Sigmoid colon (tissue), 4 donors: ENCODE results near the gene PVALEF.

Source experiments
- CTCF ChIP-seq, 4 experiments: fragments of 450-650 bp in 3 of 4; fragments of 200-600 bp in 1 of 4; IDR thresholded peaks; one replicate each; pipeline ENCODE4 v1.5.1; 2016 to 2019; ENCODE audit warnings: antibody characterized with exemption in 4 of 4, mild to moderate bottlenecking in 3 of 4, moderate library complexity in 2 of 4
- POLR2A ChIP-seq, 2 donors: fragments of 450-650 bp; IDR thresholded peaks; one replicate each; pipeline ENCODE4 v1.6.1; 2016; ENCODE audit warnings: antibody characterized with exemption in 2 of 2, mild to moderate bottlenecking in 2 of 2, moderate library complexity in 2 of 2
- POLR2AphosphoS5 ChIP-seq, 4 donors: sonication (generic); formaldehyde crosslinking; IDR thresholded peaks; one replicate each; pipeline ENCODE4 v1.6.1; 2017; ENCODE audit warnings: antibody characterized with exemption in 4 of 4

DNA sequence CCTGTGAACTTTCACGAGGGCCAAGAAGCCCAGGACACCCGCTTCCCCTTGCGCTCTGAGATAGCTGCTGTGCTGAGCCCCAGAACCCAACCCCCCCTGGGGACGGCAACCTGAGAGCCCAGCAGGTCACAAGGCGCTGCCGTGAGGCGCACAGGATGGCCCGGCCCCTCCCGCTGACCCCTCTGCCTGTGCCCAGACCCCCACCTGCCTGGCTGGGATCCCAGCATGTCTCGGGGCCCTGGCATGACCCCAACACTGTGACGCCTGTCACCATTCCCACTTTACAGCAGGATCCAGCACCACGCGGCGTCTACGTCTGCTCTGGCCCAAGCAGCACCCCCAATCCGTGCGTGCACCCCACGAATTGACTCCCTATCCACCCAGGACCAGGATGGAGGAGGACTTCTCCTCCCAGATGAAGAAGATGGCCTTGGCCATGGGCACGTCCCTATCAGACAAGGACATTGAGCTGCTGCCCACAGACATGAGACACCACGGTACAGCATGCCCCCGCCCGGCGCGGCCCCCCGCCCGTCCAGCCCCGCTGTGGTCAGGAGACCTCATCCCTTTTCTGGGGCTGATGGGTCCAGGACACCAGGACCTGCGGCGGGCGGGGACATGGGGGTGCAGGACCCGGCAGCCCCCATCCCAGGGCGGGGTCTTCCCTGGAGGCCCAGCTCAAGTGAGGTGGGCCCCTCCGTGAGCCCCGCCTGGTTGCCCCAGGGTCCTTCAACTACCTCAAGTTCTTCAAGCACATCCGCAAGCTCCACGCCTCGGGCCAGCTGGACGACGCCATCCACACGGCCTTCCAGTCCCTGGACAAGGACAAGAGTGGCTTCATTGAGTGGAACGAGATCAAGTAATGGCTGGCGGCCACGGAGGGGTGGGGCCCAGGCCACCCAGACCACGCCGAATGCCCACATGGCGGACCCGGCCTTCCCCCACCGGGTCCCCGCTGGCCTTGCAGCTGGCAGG, 15.8 kb downstream of the PVALEF start:
- TF ChIP-seq CTCF (IDR thresholded peaks at IDR 0.05) (no peak), POLR2A (IDR thresholded peaks at IDR 0.05) (no peak), POLR2AphosphoS5 (IDR thresholded peaks at IDR 0.05) (no peak)
